Gastroesophageal sphincter (tissue), 3 donors: Measurements from ENCODE around the gene LTBP2.

Experiments used
- POLR2A ChIP-seq, 2 donors: fragments of 450-650 bp; IDR thresholded peaks; one replicate each; pipeline ENCODE4 v1.6.1; 2017; ENCODE audit warnings: antibody characterized with exemption in 2 of 2, mild to moderate bottlenecking in 2 of 2, moderate library complexity in 1 of 2
- POLR2AphosphoS5 ChIP-seq: sonication (generic); formaldehyde crosslinking; IDR thresholded peaks from one replicate; pipeline ENCODE4 v1.6.1; 2017; ENCODE audit warnings: antibody characterized with exemption
- TF ChIP-seq, protein P1 (sequence below), 4 experiments: fragments of 200-600 bp in 2 of 4; fragments of 450-650 bp in 2 of 4; sonication (generic) in 1 of 4; IDR thresholded peaks; one replicate each; pipeline ENCODE4 v1.5.1; 2017 to 2019; ENCODE audit warnings: antibody characterized with exemption in 4 of 4, mild to moderate bottlenecking in 2 of 4, moderate library complexity in 2 of 4

DNA sequence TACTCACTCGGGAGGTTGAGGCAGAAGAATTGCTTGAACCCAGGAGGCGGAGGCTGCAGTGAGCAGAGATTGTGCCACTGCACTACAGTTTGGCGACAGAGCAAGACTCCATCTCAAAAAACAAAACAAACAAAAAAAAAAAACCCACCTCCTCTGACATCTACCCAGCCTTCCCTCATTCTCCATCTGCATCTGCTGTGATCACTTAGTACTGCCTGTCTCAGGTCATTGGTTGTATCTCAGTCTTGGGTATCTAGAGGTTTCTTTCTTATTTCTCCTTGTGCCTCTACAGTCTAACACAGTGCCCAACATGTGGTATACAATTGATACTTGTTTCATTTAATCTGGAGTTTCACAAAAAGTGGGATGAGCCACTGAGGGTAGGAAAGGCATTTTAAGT, 5.3 kb downstream of the LTBP2 start:
- TF ChIP-seq, protein P1, sequence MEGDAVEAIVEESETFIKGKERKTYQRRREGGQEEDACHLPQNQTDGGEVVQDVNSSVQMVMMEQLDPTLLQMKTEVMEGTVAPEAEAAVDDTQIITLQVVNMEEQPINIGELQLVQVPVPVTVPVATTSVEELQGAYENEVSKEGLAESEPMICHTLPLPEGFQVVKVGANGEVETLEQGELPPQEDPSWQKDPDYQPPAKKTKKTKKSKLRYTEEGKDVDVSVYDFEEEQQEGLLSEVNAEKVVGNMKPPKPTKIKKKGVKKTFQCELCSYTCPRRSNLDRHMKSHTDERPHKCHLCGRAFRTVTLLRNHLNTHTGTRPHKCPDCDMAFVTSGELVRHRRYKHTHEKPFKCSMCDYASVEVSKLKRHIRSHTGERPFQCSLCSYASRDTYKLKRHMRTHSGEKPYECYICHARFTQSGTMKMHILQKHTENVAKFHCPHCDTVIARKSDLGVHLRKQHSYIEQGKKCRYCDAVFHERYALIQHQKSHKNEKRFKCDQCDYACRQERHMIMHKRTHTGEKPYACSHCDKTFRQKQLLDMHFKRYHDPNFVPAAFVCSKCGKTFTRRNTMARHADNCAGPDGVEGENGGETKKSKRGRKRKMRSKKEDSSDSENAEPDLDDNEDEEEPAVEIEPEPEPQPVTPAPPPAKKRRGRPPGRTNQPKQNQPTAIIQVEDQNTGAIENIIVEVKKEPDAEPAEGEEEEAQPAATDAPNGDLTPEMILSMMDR (IDR thresholded peaks at IDR 0.05), result no peak
- TF ChIP-seq POLR2A (IDR thresholded peaks at IDR 0.05) (no peak), POLR2AphosphoS5 (no peak)
